GM18526 (cell line): ENCODE results near the gene BCOR.

ENCODE experiments used
- POLR2A ChIP-seq: IDR thresholded peaks from 3 replicates; pipeline ENCODE4 v1.6.1; 2011; ENCODE audit not compliant: insufficient read length; ENCODE audit errors: extremely low read depth

Gene BCOR

DNA sequence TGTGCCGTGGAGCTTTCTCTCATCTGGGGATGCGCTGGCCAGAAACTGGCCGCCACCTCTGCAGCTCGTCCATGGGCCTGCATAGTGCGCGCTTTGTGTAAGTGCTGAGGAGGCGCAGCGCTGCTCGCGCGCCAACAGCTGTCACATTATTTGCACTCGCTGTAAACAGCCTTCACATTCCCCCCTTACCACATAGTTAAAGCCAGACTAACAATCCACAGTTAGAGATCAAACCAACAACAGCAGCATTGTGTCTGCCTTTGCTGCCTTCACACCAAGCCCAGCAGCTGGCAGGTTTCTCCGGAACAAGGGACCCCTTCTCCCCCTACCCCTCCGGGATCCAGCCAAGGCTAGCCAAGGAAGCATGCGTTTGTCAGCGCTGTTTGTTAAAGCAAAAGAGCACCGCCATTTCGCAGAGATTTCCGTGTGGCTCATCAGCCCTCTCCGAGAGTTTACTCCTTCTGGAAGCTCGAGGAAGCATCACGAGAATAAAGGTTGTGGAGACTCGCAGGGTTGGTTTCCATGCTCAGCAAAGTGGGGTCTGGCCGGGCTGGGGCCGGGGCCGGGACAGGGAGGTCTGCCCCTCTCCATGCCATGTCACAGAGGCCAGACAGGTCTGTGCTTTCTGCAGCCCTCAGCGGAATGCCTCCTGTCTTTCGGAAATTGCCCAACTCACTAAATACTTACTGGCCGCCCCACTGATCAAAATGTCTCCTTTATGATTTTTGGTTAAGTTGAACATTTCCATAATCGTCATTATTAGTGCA is 11.0 kb downstream of the BCOR start:
- TF ChIP-seq POLR2A, result no peak

- TF ChIP-seq POLR2A, result no peak
Observed at GRCh38 chrX:40085714-40086113, 12.0 kb downstream of the BCOR start.

GRCh38 chrX:40085102-40085551 is 12.6 kb downstream of the BCOR start:
- TF ChIP-seq POLR2A, result no peak

GRCh38 chrX:40084471-40085101 is 13.2 kb downstream of the BCOR start:
- TF ChIP-seq POLR2A, result no peak

DNA sequence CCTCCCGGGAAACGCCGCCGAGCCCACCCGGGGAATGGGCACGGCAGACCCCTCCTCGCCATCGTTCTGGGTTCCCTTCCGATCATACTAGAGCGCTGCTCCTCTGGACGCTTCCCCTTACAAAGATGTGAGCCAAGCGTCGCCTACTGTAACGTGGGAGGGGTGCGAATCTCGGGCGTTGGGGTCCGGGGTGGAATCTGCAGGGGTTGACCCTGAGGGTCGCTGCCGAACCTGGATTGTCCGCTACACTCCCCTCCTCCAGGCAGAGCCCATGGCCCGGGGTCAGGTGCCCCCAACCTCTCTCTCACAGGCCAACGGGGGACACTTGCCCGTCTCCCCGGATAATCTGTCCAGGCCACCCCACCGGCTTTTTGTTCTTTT is 13.8 kb downstream of the BCOR start:
- TF ChIP-seq POLR2A, result no peak

DNA sequence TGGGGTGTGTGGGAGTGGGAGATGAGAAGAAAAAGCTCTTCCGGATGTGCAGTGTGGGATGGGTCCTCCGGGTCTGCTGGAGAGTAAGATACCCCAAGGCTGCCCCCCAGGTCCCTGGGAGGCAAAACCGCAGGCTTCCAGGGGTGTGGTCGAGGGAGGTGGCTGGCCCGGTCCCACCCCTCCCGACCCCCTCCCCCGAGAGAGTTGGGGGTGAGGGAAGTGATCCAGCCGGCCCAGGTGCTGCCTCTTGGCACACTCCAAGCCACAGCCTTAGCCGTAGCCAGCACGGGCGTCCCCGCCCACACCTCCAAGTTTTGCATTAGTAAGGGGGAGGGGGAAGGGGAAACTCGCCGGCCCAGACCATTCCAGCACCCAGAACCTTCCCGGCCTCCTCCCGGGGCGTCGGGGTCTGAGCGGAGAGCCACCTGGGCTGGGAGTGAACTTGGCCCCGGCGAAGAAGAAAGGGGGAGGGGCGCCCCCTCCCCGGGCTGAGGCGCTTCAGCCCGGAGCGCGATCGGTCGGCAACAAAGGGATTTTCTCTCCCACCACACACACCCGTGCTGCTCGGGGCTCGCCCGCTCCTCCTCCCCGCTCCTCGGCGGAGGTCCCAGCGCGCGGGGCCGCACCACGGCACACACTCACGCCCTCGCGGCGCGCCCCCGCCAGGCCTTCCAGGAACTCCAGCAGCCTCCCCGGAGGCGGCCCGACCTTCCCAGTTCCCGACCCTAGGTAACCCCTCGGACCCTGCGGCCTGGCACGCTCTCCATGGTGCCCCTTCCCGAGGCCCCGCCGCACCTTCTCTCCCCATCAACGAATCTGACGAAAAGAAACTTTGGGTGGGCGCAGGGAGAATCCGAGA is 14.4 kb downstream of the BCOR start:
- no peak for TF ChIP-seq POLR2A

DNA sequence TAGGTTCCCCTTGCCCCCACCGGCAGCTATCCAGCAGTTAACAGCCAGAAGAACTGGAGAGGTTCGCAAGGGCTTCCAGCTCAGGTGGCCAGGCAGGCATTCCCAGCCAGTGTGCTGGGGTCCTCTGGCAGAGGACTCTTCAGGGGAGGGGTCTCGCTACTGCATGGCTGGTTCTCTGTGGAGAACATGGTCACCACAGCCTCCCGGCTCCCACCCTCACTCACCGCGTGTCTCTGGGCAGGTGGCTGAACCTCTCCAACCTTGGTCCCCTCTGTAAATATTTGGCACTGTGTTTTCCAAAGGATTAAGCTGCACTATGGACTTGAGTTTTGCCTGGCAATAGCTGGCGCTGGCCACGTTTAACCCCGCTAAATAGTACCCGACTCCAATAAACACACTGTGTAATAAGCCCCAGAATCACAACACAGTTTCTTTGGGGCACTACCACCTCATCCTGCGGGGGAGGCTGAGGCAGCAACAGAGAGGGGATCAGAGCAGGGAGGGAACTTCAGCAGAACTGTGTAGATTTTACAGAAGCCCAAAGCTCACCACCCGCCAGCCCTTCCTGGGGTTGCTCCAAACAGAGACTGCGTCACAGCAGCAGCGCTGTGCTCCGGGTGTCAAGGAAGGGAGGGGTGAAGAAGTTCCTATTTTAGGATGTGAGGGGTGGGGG is 15.2 kb downstream of the BCOR start:
- no peak for TF ChIP-seq POLR2A

DNA sequence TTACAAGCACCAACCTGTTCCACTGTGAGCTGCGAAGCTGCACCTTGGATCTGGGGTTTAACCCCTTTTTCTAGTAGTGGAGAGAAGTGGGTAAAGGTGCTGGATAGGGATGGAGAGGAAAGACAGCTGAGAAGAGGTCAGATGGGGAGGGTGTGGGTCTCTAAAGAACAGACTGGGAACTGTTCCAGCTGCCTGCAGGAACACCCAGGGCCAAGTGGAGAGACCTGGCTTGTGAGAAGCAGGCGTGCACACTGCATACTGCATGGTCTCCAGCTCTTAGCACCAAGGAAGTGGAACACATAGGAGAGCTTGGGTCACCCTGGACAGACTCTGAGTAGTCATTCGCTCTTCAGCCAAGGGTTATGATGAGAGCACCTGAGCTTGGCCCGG is 16.1 kb downstream of the BCOR start:
- no peak for TF ChIP-seq POLR2A

DNA sequence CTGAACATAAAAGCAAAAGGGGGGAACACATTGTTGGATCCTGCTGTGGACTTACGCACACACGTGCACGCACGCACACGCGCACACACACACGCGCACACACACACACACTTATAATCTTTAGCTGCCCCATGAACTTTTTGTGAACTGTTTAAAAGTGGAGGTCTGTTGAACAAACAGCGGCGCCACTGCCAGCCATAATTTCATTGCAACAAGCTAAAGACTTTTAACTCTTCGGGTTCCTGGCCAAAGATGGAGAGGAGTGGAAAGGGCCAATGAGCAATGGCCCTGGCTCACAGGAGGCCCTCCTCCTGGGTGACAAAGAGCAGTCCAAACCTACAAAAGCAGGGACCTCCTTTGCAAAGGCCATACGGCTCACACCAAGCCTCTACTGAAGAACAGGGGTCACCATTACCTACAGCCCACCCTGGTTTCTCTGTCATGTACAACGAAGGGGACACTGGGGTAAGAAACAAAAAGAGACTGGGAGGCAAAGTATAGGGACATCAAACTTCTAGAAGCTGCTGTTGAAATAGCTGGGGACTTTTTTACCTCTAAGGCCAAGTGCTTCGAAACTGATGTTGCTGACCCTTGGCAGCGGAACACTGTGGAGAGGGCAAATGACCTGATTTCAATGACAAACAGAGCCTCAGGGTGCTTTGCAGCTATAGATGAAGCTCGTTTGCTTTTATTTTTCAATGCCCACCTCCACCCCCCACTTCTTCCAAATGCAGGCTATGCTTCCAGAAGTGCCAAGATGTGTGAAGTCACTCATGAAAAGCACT is 16.7 kb downstream of the BCOR start:
- no peak for TF ChIP-seq POLR2A

- TF ChIP-seq POLR2A, result no peak
Observed at GRCh38 chrX:40079572-40079971, 18.2 kb downstream of the BCOR start.

DNA sequence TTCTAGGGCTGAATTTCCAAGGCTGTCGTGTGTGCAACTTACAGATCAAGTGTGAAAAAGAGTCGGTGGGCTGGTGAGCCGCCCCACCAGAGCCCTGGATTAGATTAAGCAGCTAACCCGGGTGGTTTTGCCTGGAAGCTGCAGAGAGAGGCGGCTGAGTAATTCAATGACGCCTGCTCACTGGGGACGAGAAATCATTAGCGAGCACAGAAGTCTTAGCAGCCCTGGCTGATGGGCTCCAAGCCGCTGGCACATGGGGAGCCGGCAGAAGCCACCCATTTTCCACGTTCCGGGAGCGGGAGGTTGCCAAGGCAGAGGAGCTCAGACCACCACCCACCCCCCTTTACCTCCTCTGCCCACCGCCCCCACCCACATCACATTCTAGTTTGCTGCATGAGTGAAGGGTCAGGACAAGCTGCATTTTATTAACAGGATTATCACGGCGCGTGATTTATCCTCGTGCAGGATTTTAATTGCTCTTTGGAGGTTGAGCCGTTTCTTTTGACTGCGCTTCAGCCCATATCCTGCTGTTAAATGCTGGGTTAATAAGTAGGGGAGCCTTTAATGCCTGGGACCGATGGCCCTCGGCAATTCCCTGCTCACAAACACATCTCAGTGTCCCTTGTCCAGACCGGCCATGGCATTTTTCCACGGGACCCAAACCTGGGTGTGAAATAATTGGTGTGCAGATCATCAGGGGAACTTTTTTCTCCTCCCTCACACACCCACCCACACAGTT is 19.1 kb downstream of the BCOR start:
- TF ChIP-seq POLR2A, result no peak

GRCh38 chrX:40077906-40078305 is 19.9 kb downstream of the BCOR start:
- TF ChIP-seq POLR2A, result no peak

GRCh38 chrX:40076750-40077575 is 20.8 kb downstream of the BCOR start:
- no peak for TF ChIP-seq POLR2A
